ENCODE data around the gene TOLLIP.

DNA sequence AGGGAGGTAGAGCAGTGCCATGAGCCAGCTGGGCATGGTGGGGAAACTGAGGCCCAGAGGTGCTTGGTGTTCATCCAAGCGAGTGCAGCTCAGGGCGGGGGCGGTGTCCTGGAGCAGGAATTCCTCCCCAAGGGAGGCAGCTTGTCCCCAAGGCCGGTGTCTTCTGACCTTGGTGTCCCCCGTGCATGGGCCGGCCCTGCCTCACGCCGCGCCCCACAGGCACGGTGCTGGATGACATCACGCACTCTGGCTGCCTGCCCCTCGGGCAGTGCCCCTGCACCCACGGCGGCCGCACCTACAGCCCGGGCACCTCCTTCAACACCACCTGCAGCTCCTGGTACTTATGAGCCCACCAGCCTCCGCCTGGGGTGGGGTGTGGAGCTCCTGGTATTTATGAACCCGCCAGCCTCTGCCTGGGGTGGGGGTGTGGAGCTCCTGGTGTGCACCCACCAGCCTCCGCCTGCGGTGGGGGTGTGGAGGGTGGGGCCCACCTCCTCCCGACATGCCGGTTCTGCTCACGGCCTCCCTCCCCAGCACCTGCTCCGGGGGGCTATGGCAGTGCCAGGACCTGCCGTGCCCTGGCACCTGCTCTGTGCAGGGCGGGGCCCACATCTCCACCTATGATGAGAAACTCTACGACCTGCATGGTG, 79.8 kb downstream of the TOLLIP start:
- no peak for TF ChIP-seq POLR2A (IDR thresholded peaks at IDR 0.05; ENCODE audit: low read depth, low read length)
- TF ChIP-seq, protein P1, sequence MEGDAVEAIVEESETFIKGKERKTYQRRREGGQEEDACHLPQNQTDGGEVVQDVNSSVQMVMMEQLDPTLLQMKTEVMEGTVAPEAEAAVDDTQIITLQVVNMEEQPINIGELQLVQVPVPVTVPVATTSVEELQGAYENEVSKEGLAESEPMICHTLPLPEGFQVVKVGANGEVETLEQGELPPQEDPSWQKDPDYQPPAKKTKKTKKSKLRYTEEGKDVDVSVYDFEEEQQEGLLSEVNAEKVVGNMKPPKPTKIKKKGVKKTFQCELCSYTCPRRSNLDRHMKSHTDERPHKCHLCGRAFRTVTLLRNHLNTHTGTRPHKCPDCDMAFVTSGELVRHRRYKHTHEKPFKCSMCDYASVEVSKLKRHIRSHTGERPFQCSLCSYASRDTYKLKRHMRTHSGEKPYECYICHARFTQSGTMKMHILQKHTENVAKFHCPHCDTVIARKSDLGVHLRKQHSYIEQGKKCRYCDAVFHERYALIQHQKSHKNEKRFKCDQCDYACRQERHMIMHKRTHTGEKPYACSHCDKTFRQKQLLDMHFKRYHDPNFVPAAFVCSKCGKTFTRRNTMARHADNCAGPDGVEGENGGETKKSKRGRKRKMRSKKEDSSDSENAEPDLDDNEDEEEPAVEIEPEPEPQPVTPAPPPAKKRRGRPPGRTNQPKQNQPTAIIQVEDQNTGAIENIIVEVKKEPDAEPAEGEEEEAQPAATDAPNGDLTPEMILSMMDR (conservative IDR thresholded peaks at IDR 0.05; ENCODE audit: low read depth, low read length), result no peak
- no peak for TF ChIP-seq MAFK (IDR thresholded peaks at IDR 0.05; ENCODE audit: low read depth, low read length)
- TF ChIP-seq RAD21 (IDR thresholded peaks at IDR 0.05; ENCODE audit: low read length), result no peak

Data from IMR-90 (cell line).